Keratinocyte (primary cell): ENCODE data around the gene RANBP17. TPM values are rescaled to one million over a fixed set of nuclear protein-coding genes. Genes with fewer than 3 reads are reported as not detected.

Experiments used
- DNase-seq: peaks from one replicate; pipeline ENCODE4 v3.0.0-alpha.2; 2011; ENCODE audit warnings: low read depth, missing footprints, low spot score
- FAIRE-seq: peaks from 2 replicates; lab custom pipeline; 2011; peaks lifted over from hg19 to GRCh38; lab: Jason Lieb, UNC
- H2AFZ ChIP-seq: 2 replicates; pipeline ENCODE4 v1.6.0; 2012; ENCODE audit warnings: low read length, control low read depth, inconsistent platforms; ENCODE audit not compliant: control insufficient read depth
- H3K27ac ChIP-seq: 2 replicates; pipeline ENCODE4 v1.5.1; 2011; ENCODE audit warnings: low read length; ENCODE audit not compliant: control insufficient read depth, insufficient read depth
- H3K27me3 ChIP-seq: 3 replicates; pipeline ENCODE4 v1.6.0; 2011; ENCODE audit warnings: low read length; ENCODE audit not compliant: control insufficient read depth, insufficient read depth; ENCODE audit errors: extremely low read depth
- H3K36me3 ChIP-seq, 2 experiments: 2 replicates in 1 of 2; 3 replicates in 1 of 2; pipeline ENCODE4 v1.5.1; 2011; ENCODE audit warnings: low read length in 2 of 2, mild to moderate bottlenecking in 1 of 2; ENCODE audit not compliant: control insufficient read depth in 2 of 2, insufficient read depth in 2 of 2; ENCODE audit errors: extremely low read depth in 1 of 2
- H3K4me1 ChIP-seq: 3 replicates; pipeline ENCODE4 v1.5.1; 2011; ENCODE audit warnings: low read length; ENCODE audit not compliant: control insufficient read depth, insufficient read depth; ENCODE audit errors: extremely low read depth
- H3K4me2 ChIP-seq: 3 replicates; pipeline ENCODE4 v1.6.0; 2011; ENCODE audit warnings: low read depth, low read length; ENCODE audit not compliant: control insufficient read depth, insufficient read depth; ENCODE audit errors: extremely low read depth
- H3K4me3 ChIP-seq, 3 experiments: fragments of 200-600 bp in 1 of 3; sonication (generic) in 1 of 3; 2 replicates in 2 of 3; 3 replicates in 1 of 3; pipeline ENCODE4 v1.5.1; 2011 to 2016; ENCODE audit warnings: low read length in 3 of 3, mild to moderate bottlenecking in 3 of 3, control low read depth in 2 of 3, inconsistent platforms in 1 of 3, low read depth in 1 of 3, mixed read lengths in 1 of 3, mixed run types in 1 of 3, moderate library complexity in 1 of 3; ENCODE audit not compliant: control insufficient read depth in 2 of 3, insufficient read depth in 2 of 3; ENCODE audit errors: extremely low read depth in 1 of 3
- H3K79me2 ChIP-seq: 2 replicates; pipeline ENCODE4 v1.6.0; 2012; ENCODE audit warnings: low read length; ENCODE audit not compliant: control insufficient read depth, insufficient read depth
- H3K9ac ChIP-seq: 3 replicates; pipeline ENCODE4 v1.6.0; 2011; ENCODE audit warnings: low read length; ENCODE audit not compliant: control insufficient read depth, insufficient read depth; ENCODE audit errors: extremely low read depth
- H3K9me1 ChIP-seq: 3 replicates; pipeline ENCODE4 v1.6.0; 2011; ENCODE audit warnings: low read length; ENCODE audit not compliant: control insufficient read depth, insufficient read depth; ENCODE audit errors: extremely low read depth
- H3K9me3 ChIP-seq: 2 replicates; pipeline ENCODE4 v1.5.1; 2012; ENCODE audit warnings: low read depth, low read length; ENCODE audit not compliant: control insufficient read depth
- H4K20me1 ChIP-seq: 3 replicates; pipeline ENCODE4 v1.6.0; 2011; ENCODE audit warnings: low read length; ENCODE audit not compliant: control insufficient read depth, insufficient read depth; ENCODE audit errors: extremely low read depth
- CTCF ChIP-seq, 3 experiments: IDR thresholded peaks in 1 of 3; conservative IDR thresholded peaks in 1 of 3; optimal IDR thresholded peaks in 1 of 3; 2 replicates in 2 of 3; 3 replicates in 1 of 3; pipeline versions ENCODE3 to v1.5.1; 2011; ENCODE audit warnings: low read length in 3 of 3, mild to moderate bottlenecking in 3 of 3, moderate library complexity in 2 of 3, control low read depth in 1 of 3, inconsistent platforms in 1 of 3; ENCODE audit not compliant: insufficient read depth in 2 of 3; ENCODE audit errors: extremely low read depth in 1 of 3
- EZH2 ChIP-seq: IDR thresholded peaks from one replicate; pipeline ENCODE4 v1.6.1; 2012; ENCODE audit warnings: inconsistent platforms, mild to moderate bottlenecking, low read length, moderate library complexity
- dilution Hi-C: fragments of 300-500 bp; cut with MboI; formaldehyde crosslinking; loops from one replicate; pipeline ENCODE4 v1.7.0; 2020; ENCODE audit warnings: low sequenced_read_pairs; ENCODE audit not compliant: extremely low pct_ligation_motif_present
- polyA plus RNA-seq, 5 experiments: library from polyadenylated mRNA; depleted of rRNA in 3 of 5; stranded (reverse) in 3 of 5; stranded (forward) in 1 of 5; unstranded in 1 of 5; fragments of >200 nt; gene quantifications; 1 replicate in 1 of 5; 2 replicates in 3 of 5; 3 replicates in 1 of 5; pipeline versions ENCODE4 v1.2.1 to v1.2.3, GENCODE V29; 2011 to 2012; ENCODE audit warnings: missing spikeins in 2 of 5, low read depth in 1 of 5, low replicate concordance in 1 of 5

Gene RANBP17
- polyA plus RNA-seq, 1 donor (not counting 4 experiments of a cell fraction or from before 2014, with no cell fraction given), result 0.97 TPM

- Histone ChIP-seq H3K79me2 (no peaks in the 10 kb centered on the region), H3K36me3 (no peaks in the 10 kb centered on the region), H3K9me1 (no peaks in the 10 kb centered on the region), H3K4me2 (no peak overlapping the region), H3K27me3 (no peaks in the 10 kb centered on the region), H3K4me1 (no peaks in the 10 kb centered on the region), H3K9me3 (no peaks in the 10 kb centered on the region), H3K9ac (no peak overlapping the region), H3K4me3 (no peak overlapping the region), H2AFZ (no peak overlapping the region), H3K27ac (no peak overlapping the region), H4K20me1 (no peaks in the 10 kb centered on the region)
- TF ChIP-seq EZH2 (no peak), CTCF (optimal IDR thresholded peaks at IDR 0.05 in 1 of 3, IDR thresholded peaks at IDR 0.05 in 1 of 3, conservative IDR thresholded peaks at IDR 0.05 in 1 of 3; ENCODE audit: extremely low read depth in 1 of 3, insufficient read depth in 2 of 3, low read length in 3 of 3) (no peak)
- dilution Hi-C loops, result no loop called here
- no peak for FAIRE-seq
- no peak for DNase-seq
Observed at GRCh38 chr5:170913573-170913972, 51.8 kb downstream of the RANBP17 start.

- no peaks in the 10 kb centered on the region for H4K20me1 ChIP-seq
- FAIRE-seq, result no peak
- H3K36me3 ChIP-seq, result no peaks in the 10 kb centered on the region
- DNase-seq, result no peak
- no peak for TF ChIP-seq CTCF (optimal IDR thresholded peaks at IDR 0.05 in 1 of 3, IDR thresholded peaks at IDR 0.05 in 1 of 3, conservative IDR thresholded peaks at IDR 0.05 in 1 of 3; ENCODE audit: extremely low read depth in 1 of 3, insufficient read depth in 2 of 3, low read length in 3 of 3)
- TF ChIP-seq EZH2, result no peak
- H3K9me1 ChIP-seq, result no peaks in the 10 kb centered on the region
- no peak overlapping the region for H3K27ac ChIP-seq
- H2AFZ ChIP-seq, result no peak overlapping the region
- no peaks in the 10 kb centered on the region for H3K9me3 ChIP-seq
- no peaks in the 10 kb centered on the region for H3K4me1 ChIP-seq
- H3K4me2 ChIP-seq, result no peak overlapping the region
- H3K79me2 ChIP-seq, result no peaks in the 10 kb centered on the region
- H3K4me3 ChIP-seq, result no peak overlapping the region
- dilution Hi-C loops, result no loop called here
- no peaks in the 10 kb centered on the region for H3K27me3 ChIP-seq
- no peak overlapping the region for H3K9ac ChIP-seq
Observed at GRCh38 chr5:170917113-170917512, 55.3 kb downstream of the RANBP17 start.
